ENCODE data around the gene TSPAN9. TPM values are rescaled to one million over a fixed set of nuclear protein-coding genes. Genes with fewer than 3 reads are reported as not detected.

TSPAN9 gene
- total RNA-seq, 2 donors from 2014 or later, result 0.58 to 1.2 TPM

GRCh38 chr12:3168223-3169221 is 91.3 kb downstream of the TSPAN9 start:
- DNase-seq (peak; percentile 71 to 76), ATAC-seq (replicated peaks in 1 of 2) (peak; percentile 86 to 93)
- H3K9me3 Mint-ChIP-seq, result no peaks in the 10 kb centered on the region
- no peak overlapping the region for H3K27ac Mint-ChIP-seq
- peaks cover 17% of the 10 kb centered on the region for H3K4me1 Mint-ChIP-seq (ENCODE audit: low read depth)
- H3K4me3 Mint-ChIP-seq, result peak overlapping the region in 1 of 2 donors; percentile 12
- H3K36me3 Mint-ChIP-seq (ENCODE audit: insufficient read depth in 2 of 2), result no peaks in the 10 kb centered on the region
- H3K27me3 Mint-ChIP-seq (ENCODE audit: low read depth), result peaks cover 6% of the 10 kb centered on the region

GRCh38 chr12:3170423-3171194 is 93.4 kb downstream of the TSPAN9 start:
- Mint-ChIP-seq H3K4me1 (ENCODE audit: low read depth) (peaks cover 17% of the 10 kb centered on the region), H3K27ac (no peak overlapping the region), H3K9me3 (no peaks in the 10 kb centered on the region), H3K4me3 (no peak overlapping the region), H3K27me3 (ENCODE audit: low read depth) (peaks cover 6% of the 10 kb centered on the region), H3K36me3 (ENCODE audit: insufficient read depth in 2 of 2) (no peaks in the 10 kb centered on the region)
- ATAC-seq (replicated peaks in 1 of 2) (no peak), DNase-seq (no peak)

GRCh38 chr12:3171195-3171591 is 94.0 kb downstream of the TSPAN9 start:
- H3K27ac Mint-ChIP-seq, result no peak overlapping the region
- no peaks in the 10 kb centered on the region for H3K36me3 Mint-ChIP-seq (ENCODE audit: insufficient read depth in 2 of 2)
- DNase-seq (no peak), ATAC-seq (replicated peaks in 1 of 2) (no peak)
- H3K9me3 Mint-ChIP-seq, result no peaks in the 10 kb centered on the region
- H3K27me3 Mint-ChIP-seq (ENCODE audit: low read depth), result peaks cover 6% of the 10 kb centered on the region
- H3K4me3 Mint-ChIP-seq, result no peak overlapping the region
- H3K4me1 Mint-ChIP-seq (ENCODE audit: low read depth), result peaks cover 17% of the 10 kb centered on the region

- H3K36me3 Mint-ChIP-seq (ENCODE audit: insufficient read depth in 2 of 2), result no peaks in the 10 kb centered on the region
- peaks cover 6% of the 10 kb centered on the region for H3K27me3 Mint-ChIP-seq (ENCODE audit: low read depth)
- no peak for ATAC-seq (replicated peaks in 1 of 2)
- no peak overlapping the region for H3K27ac Mint-ChIP-seq
- no peaks in the 10 kb centered on the region for H3K9me3 Mint-ChIP-seq
- no peak for DNase-seq
- H3K4me3 Mint-ChIP-seq, result no peak overlapping the region
- peaks cover 17% of the 10 kb centered on the region for H3K4me1 Mint-ChIP-seq (ENCODE audit: low read depth)
These were observed 95.2 kb downstream of the TSPAN9 start for GRCh38 chr12:3172124-3173007.

GRCh38 chr12:3173008-3173553 is 95.9 kb downstream of the TSPAN9 start:
- Mint-ChIP-seq H3K4me3 (no peak overlapping the region), H3K9me3 (no peaks in the 10 kb centered on the region), H3K27ac (no peak overlapping the region), H3K27me3 (ENCODE audit: low read depth) (peaks cover 4% of the 10 kb centered on the region), H3K36me3 (ENCODE audit: insufficient read depth in 2 of 2) (no peaks in the 10 kb centered on the region), H3K4me1 (ENCODE audit: low read depth) (peaks cover 16% of the 10 kb centered on the region)
- no peak for DNase-seq
- ATAC-seq (replicated peaks in 1 of 2), result no peak

- Mint-ChIP-seq H3K4me3 (no peak overlapping the region), H3K27ac (no peak overlapping the region), H3K36me3 (ENCODE audit: insufficient read depth in 2 of 2) (no peaks in the 10 kb centered on the region), H3K27me3 (ENCODE audit: low read depth) (peaks cover 8% of the 10 kb centered on the region), H3K4me1 (ENCODE audit: low read depth) (peaks cover 10% of the 10 kb centered on the region), H3K9me3 (no peaks in the 10 kb centered on the region)
- DNase-seq (no peak), ATAC-seq (replicated peaks in 1 of 2) (no peak)
These were observed 96.7 kb downstream of the TSPAN9 start for GRCh38 chr12:3173912-3174311.

GRCh38 chr12:3175238-3175637 is 98.1 kb downstream of the TSPAN9 start:
- H3K4me3 Mint-ChIP-seq, result no peak overlapping the region
- DNase-seq (no peak), ATAC-seq (replicated peaks in 1 of 2) (no peak)
- H3K4me1 Mint-ChIP-seq (ENCODE audit: low read depth), result peaks cover 6% of the 10 kb centered on the region
- no peaks in the 10 kb centered on the region for H3K9me3 Mint-ChIP-seq
- H3K27ac Mint-ChIP-seq, result no peak overlapping the region
- H3K27me3 Mint-ChIP-seq (ENCODE audit: low read depth), result peaks cover 10% of the 10 kb centered on the region
- H3K36me3 Mint-ChIP-seq (ENCODE audit: insufficient read depth in 2 of 2), result no peaks in the 10 kb centered on the region

GRCh38 chr12:3176754-3177153 is 99.6 kb downstream of the TSPAN9 start:
- no peak for DNase-seq
- no peaks in the 10 kb centered on the region for H3K36me3 Mint-ChIP-seq (ENCODE audit: insufficient read depth in 2 of 2)
- no peak overlapping the region for H3K27ac Mint-ChIP-seq
- no peak for ATAC-seq (replicated peaks in 1 of 2)
- H3K4me3 Mint-ChIP-seq, result no peak overlapping the region
- H3K9me3 Mint-ChIP-seq, result no peaks in the 10 kb centered on the region
- peaks cover 6% of the 10 kb centered on the region for H3K4me1 Mint-ChIP-seq (ENCODE audit: low read depth)
- H3K27me3 Mint-ChIP-seq (ENCODE audit: low read depth), result peaks cover 10% of the 10 kb centered on the region

- Mint-ChIP-seq H3K4me1 (ENCODE audit: low read depth) (peaks cover 6% of the 10 kb centered on the region), H3K36me3 (ENCODE audit: insufficient read depth in 2 of 2) (no peaks in the 10 kb centered on the region), H3K4me3 (no peak overlapping the region), H3K9me3 (no peaks in the 10 kb centered on the region), H3K27me3 (ENCODE audit: low read depth) (peaks cover 10% of the 10 kb centered on the region), H3K27ac (no peak overlapping the region)
- ATAC-seq (replicated peaks in 1 of 2) (no peak), DNase-seq (no peak)
These were observed 100.7 kb downstream of the TSPAN9 start for GRCh38 chr12:3177778-3178425.

GRCh38 chr12:3178671-3179313 is 101.6 kb downstream of the TSPAN9 start:
- no peaks in the 10 kb centered on the region for H3K36me3 Mint-ChIP-seq (ENCODE audit: insufficient read depth in 2 of 2)
- H3K4me1 Mint-ChIP-seq (ENCODE audit: low read depth), result peaks cover 6% of the 10 kb centered on the region
- ATAC-seq (replicated peaks in 1 of 2) (no peak), DNase-seq (no peak)
- H3K4me3 Mint-ChIP-seq, result no peak overlapping the region
- peaks cover 10% of the 10 kb centered on the region for H3K27me3 Mint-ChIP-seq (ENCODE audit: low read depth)
- H3K27ac Mint-ChIP-seq, result no peak overlapping the region
- H3K9me3 Mint-ChIP-seq, result no peaks in the 10 kb centered on the region

- peaks cover 6% of the 10 kb centered on the region for H3K4me1 Mint-ChIP-seq (ENCODE audit: low read depth)
- no peaks in the 10 kb centered on the region for H3K36me3 Mint-ChIP-seq (ENCODE audit: insufficient read depth in 2 of 2)
- peaks cover 13% of the 10 kb centered on the region for H3K27me3 Mint-ChIP-seq (ENCODE audit: low read depth)
- H3K9me3 Mint-ChIP-seq, result no peaks in the 10 kb centered on the region
- H3K4me3 Mint-ChIP-seq, result no peak overlapping the region
- ATAC-seq (replicated peaks in 1 of 2) (no peak), DNase-seq (no peak)
- H3K27ac Mint-ChIP-seq, result no peak overlapping the region
These were observed 102.6 kb downstream of the TSPAN9 start for GRCh38 chr12:3179731-3180130.

- no peaks in the 10 kb centered on the region for H3K36me3 Mint-ChIP-seq (ENCODE audit: insufficient read depth in 2 of 2)
- DNase-seq, result no peak
- no peak overlapping the region for H3K27ac Mint-ChIP-seq
- H3K27me3 Mint-ChIP-seq (ENCODE audit: low read depth), result peaks cover 22% of the 10 kb centered on the region
- no peak overlapping the region for H3K4me3 Mint-ChIP-seq
- H3K9me3 Mint-ChIP-seq, result no peaks in the 10 kb centered on the region
- no peak for ATAC-seq (replicated peaks in 1 of 2)
- peaks cover 17% of the 10 kb centered on the region for H3K4me1 Mint-ChIP-seq (ENCODE audit: low read depth)
These were observed 105.2 kb downstream of the TSPAN9 start for GRCh38 chr12:3182426-3182825.

Measured in activated T-cell treated with anti-CD3 and anti-CD28 coated beads, Interleukin-2, amount 50 U/mL, for 72 hours (primary cell).